Coronary artery (tissue), 2 donors: ENCODE measurements around the gene SLC35E2B.
"Not testable (repeated sequence)": the region's sequence is repeated elsewhere in the genome, so short reads cannot be mapped to it uniquely, and the experiment has no call there.

ENCODE experiments used
- DNase-seq: peaks from one replicate; pipeline ENCODE4 v3.0.0-alpha.2; 2017; ENCODE audit warnings: low spot score
- H3K27ac ChIP-seq, 2 donors: fragments of 200-600 bp; sonication (generic); one replicate each; pipeline ENCODE4 v1.5.1; 2016 to 2019
- H3K4me3 ChIP-seq: fragments of 200-600 bp; sonication (generic); 2 replicates; pipeline ENCODE4 v1.5.1; 2016; ENCODE audit warnings: mild to moderate bottlenecking, moderate library complexity
- TF ChIP-seq, protein P1 (sequence below): fragments of 200-600 bp; sonication (generic); IDR thresholded peaks from one replicate; pipeline ENCODE4 v1.5.1; 2019; ENCODE audit warnings: antibody characterized with exemption

Gene SLC35E2B

DNA sequence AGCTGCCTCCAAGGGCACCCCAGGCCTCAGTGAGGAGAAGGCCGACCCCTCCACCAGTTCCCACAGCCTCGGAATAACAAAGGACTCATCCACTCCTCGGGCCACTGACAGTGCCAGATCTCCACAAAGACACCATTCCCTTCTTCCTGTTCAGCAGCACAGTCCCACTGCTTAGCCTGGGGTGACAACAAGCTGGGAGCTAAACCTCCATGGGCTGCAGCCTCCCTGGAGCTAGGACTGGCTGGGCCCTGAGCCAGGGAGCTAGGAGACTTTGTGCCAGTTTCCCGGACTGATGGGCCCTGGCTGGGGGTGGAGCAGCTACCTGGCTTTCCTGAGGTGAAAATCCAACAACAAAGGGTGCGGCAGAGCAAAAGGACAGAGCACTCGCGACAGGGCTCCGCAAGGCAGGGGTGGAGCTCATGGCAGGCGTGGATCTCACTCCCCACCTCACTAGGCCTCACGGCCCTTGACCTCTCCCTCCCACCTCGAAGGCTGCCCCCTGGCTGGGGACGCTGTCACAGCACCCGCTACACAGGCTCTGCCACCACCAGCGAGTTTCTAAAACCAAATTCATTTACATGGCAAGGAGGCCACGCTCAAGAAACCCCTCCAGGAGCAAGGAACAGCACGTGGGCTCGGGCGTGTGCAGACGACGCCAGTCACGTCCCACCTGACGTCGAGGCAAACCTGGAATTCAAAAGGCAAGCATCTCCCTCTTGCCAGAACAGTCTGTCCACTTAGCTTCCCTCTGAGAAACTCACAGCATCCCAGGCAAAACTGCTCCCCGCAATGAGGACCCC lies 13.8 kb downstream of the SLC35E2B start:
- no peak for DNase-seq
- no peak overlapping the region for H3K27ac ChIP-seq
- TF ChIP-seq, protein P1, sequence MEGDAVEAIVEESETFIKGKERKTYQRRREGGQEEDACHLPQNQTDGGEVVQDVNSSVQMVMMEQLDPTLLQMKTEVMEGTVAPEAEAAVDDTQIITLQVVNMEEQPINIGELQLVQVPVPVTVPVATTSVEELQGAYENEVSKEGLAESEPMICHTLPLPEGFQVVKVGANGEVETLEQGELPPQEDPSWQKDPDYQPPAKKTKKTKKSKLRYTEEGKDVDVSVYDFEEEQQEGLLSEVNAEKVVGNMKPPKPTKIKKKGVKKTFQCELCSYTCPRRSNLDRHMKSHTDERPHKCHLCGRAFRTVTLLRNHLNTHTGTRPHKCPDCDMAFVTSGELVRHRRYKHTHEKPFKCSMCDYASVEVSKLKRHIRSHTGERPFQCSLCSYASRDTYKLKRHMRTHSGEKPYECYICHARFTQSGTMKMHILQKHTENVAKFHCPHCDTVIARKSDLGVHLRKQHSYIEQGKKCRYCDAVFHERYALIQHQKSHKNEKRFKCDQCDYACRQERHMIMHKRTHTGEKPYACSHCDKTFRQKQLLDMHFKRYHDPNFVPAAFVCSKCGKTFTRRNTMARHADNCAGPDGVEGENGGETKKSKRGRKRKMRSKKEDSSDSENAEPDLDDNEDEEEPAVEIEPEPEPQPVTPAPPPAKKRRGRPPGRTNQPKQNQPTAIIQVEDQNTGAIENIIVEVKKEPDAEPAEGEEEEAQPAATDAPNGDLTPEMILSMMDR, result no peak
- no peak overlapping the region for H3K4me3 ChIP-seq

DNA sequence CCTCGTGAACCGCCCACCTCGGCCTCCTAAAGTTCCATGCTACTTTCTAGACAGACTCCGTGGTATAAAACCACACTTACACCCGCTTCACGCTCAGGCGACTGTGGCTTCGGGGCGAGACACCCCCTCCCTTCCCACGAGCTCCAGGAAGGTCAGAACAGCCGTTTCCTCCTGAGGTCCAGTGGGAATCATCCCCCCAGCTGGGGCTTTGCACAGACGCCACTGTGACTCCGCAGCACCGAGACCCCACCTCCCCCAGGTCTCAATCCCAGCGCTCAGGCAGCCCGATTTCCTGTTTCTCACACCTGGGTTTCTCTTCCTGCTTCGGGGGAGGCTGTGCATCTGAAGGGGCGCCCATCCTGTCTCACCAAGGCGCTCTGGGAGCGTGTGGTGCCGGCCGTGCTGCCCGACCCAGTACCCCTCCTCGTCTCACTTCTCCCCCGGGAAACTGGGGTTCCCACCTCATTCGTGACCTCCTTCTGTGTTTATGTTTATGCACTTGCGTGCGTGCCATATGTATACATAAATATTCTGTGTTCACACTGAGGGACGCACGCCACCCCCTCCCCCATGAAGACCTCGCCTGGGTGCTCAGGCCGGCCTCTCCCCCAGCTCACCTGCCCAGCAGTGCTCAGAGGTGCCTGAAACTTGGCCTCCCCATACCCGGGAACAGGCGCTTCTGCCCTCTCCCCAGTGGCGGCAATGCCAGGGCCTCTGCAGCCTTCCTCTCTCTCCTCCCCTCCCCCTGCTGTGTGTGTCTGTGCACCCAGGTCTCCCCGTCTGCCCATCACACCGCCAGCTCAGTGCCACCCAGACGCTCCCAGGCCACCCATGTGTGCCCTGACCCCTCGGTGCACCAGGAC lies 14.6 kb downstream of the SLC35E2B start:
- TF ChIP-seq, protein P1, result no peak
- Histone ChIP-seq H3K27ac (no peak overlapping the region), H3K4me3 (no peak overlapping the region)
- DNase-seq, result no peak

DNA sequence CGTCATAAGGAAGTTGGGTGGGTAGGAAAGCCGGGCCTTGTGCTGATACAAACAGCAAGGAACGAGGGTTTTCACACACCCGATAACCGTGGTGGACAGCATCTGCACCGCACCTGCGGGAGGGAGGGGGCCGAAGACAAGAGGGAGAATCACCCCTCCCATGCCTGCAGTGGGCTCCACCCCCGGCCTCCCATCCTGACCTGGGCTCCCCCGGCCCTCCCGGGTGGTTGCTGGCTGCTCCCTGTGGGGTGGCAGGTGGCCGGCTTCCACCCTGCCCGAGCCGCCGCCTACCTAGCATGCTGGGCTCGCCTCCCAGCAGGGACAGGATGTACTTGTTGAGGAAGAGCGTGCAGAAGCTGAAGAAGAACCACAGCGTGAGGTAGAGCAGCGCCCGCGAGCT lies 16.5 kb downstream of the SLC35E2B start:
- not testable (repeated sequence) for H3K4me3 ChIP-seq, H3K27ac ChIP-seq, DNase-seq

DNA sequence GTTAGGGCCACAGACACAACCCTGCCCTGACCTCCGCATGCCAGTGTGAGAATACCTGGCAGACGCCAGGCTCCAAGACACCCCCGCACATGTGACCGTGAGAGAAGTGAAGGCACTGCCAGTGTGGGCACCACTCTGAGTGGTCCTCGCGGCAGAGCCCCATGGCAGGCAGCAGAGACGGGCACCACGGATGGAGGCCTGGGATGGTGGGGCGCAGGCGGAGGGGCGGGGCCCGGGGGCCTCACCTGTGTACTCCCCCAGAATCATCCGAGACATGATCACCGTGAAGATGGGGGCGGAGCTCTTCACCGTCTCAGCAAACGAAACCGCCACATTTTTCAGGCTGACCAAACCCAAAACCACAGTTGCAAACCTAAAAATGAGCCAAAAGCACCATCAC lies 17.4 kb downstream of the SLC35E2B start:
- DNase-seq, H3K27ac ChIP-seq, H3K4me3 ChIP-seq: not testable (repeated sequence)

DNA sequence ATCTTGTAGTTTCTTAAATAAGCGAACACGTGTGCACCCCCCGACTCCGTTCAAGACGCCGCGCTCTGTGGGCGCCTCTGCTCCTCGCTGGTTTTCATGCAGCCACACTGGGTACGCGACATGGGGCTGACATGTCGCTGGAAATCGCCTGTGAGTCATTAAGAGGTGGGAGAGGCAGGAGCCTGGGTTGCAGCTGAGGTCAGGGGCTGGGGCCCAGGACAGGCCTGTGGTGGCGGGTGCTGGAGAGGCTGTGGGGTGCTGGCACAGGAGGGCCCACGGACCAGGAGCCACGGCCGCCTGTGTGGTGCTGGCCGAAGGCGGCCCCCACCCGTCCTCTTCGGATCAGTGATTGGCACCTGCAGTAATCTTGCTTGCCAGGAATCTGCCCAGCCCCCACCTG lies 17.8 kb downstream of the SLC35E2B start:
- not testable (repeated sequence) for DNase-seq, H3K4me3 ChIP-seq, H3K27ac ChIP-seq

DNA sequence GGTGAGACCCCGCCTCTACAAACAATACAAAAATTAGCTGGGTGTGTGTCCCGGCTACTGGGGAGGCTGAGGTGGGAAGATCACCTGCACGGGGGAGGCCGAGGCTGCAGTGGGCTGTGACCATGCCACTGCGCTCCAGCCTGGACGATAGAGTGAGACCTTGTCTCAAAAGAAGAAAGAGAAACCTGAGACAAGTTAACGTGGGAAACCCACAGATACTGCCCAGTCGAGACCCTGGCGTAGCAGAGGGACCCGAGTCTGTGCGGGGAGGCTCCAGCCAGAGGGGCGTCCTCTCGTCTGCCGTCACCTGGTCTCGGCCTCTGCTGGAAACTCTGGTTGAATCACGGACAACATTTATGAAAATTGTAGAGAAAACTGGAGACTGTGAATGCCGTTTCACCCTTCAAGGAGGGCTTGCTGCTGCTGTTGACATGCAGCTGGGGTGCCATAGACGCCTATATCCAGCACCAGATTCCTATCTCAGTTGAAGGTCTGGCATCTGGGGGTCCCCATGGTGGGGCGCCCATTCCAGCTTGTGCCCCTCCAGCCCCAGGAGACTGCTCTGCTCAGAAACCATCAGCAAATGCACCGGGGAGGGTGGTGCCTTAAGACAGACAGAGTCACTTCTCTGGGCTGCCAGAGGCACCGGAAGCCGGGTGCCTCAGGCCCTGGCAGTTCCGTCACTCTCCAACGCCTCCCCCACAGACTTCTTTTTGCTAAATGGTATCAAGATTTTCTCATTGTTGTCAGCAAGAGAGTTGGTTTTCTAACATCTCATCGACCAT lies 20.2 kb downstream of the SLC35E2B start:
- Histone ChIP-seq H3K4me3 (no peak overlapping the region), H3K27ac (no peak overlapping the region)
- DNase-seq, result no peak
- TF ChIP-seq, protein P1, result no peak

DNA sequence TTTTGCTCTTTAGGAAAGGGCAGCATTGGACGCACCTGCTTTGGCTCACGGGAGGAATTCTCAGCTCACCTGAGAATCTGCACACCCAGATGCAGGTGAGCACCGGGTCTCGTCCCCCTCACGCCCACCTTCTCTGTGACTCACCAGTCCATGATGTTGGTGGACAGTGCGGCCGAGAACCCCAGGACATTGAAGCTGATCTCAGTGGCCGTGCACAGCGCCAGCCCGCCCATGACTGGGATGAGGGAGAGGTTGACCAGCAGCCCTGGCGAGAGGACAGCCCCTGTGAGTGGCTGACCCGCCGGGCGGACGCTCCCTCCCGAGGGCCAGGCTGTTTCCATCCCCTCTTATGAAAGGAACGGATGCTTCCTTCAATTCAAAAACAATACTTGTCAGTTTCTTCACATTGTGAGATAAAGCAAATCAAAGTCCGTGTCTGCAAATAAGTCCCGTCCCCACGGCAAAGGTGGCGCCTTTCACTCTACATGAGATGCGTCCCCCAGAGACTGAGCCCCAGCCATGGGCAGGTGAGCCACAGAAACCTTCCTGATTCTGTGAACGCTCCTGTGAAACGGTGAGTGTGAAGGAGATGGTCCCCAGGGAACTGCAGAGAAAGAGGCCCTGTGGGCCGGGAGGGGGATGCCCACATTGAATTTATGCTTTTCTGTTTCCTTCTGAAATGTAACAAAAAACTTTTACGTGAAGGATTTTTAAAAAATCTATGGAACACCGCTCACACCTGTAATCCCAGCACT lies 21.1 kb downstream of the SLC35E2B start:
- H3K27ac ChIP-seq, result no peak overlapping the region
- DNase-seq, result no peak
- H3K4me3 ChIP-seq, result no peak overlapping the region
- TF ChIP-seq, protein P1, result no peak

DNA sequence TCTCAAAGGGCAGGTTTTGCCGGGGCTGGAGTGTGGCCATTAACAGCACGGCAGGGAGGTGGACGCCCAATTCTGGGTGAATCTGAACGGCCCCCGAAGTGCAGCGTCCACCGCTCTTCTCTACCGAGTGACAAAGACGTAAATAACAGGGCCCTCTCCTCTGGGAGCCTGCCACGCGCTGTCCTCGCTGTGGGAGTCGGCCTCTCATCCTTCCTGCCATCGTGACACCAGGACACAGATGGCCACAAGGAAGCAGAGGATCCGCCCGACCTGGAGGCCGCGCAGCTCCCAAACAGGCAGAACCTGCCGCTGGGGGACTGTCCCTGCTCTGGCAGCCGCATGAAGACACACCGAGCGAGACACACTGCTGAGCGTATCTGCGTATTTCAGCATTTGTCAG lies 21.7 kb downstream of the SLC35E2B start:
- no peak for DNase-seq
- no peak overlapping the region for H3K4me3 ChIP-seq
- TF ChIP-seq, protein P1, result no peak
- H3K27ac ChIP-seq, result no peak overlapping the region
